ENCODE data around the gene SRSF8.
"Not testable (repeated sequence)": the region's sequence is repeated elsewhere in the genome, so short reads cannot be mapped to it uniquely, and the experiment has no call there.

- not testable (repeated sequence) for TF ChIP-seq POLR2A (IDR thresholded peaks at IDR 0.05; ENCODE audit: extremely low read depth, insufficient read length); CTCF (IDR thresholded peaks at IDR 0.05; ENCODE audit: low read depth, low read length)
Observed at GRCh38 chr11:95111471-95111870, 44.8 kb downstream of the SRSF8 start.
